Activated T-cell treated with anti-CD3 and anti-CD28 coated beads, Interleukin-2, amount 50 U/mL, for 4 hours (primary cell): ENCODE data around the gene SETMAR. TPM values are rescaled to one million over a fixed set of nuclear protein-coding genes. Genes with fewer than 3 reads are reported as not detected.
"Not testable (repeated sequence)": the region's sequence is repeated elsewhere in the genome, so short reads cannot be mapped to it uniquely, and the experiment has no call there.

Experiments used
- ATAC-seq, 2 donors: fragments of 200-7000 bp; cut with Tn5 transposase; one replicate each; pipeline ENCODE4 v1.10.0; 2021
- DNase-seq: peaks from one replicate; pipeline ENCODE4 v3.0.0-alpha.2; 2020
- H3K27me3 Mint-ChIP-seq: one replicate; pipeline ENCODE4 v1.8.0; 2021; ENCODE audit warnings: low read depth, mixed read lengths
- H3K36me3 Mint-ChIP-seq: one replicate; pipeline ENCODE4 v1.8.0; 2022; ENCODE audit warnings: mixed read lengths; ENCODE audit not compliant: insufficient read depth
- H3K4me1 Mint-ChIP-seq: one replicate; pipeline ENCODE4 v1.8.0; 2021; ENCODE audit warnings: low read depth, mixed read lengths
- H3K4me3 Mint-ChIP-seq: one replicate; pipeline ENCODE4 v1.8.0; 2021; ENCODE audit warnings: mild to moderate bottlenecking, moderate library complexity, mixed read lengths
- H3K9me3 Mint-ChIP-seq: one replicate; pipeline ENCODE4 v1.8.0; 2021; ENCODE audit warnings: mixed read lengths
- total RNA-seq, 3 donors: library from RNA; stranded (reverse); gene quantifications; one replicate each; pipeline ENCODE4 v1.2.1, GENCODE V29; 2021

Gene SETMAR
- total RNA-seq, 3 donors from 2014 or later: 19.0 to 21.3 (median 19.9) TPM

DNA sequence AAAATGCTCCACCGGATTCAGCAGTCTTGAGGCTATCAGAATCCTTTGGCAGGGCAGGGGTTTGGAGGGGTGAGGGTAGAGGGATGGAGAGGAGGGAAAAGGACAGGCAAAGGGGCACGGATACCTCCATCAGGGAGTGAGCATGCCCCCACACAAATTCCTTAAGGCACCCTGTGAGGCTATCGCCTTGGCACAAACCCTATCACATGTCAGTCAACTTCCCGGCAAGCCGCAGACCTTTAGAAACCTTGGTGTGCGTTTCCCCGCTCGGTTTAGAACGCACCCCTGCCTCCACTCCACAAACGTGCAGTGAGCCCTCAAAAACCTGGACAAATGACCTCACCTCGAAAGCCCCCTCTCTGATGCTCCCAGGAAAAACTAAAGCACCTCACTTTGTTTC, 422 bp upstream of the SETMAR start:
- no peaks in the 10 kb centered on the region for H3K27me3 Mint-ChIP-seq
- H3K4me3 Mint-ChIP-seq: peak overlapping the region; percentile 92
- H3K36me3 Mint-ChIP-seq: peaks cover 6% of the 10 kb centered on the region
- DNase-seq: no peak
- no peak for ATAC-seq
- H3K9me3 Mint-ChIP-seq: no peaks in the 10 kb centered on the region
- peaks cover 18% of the 10 kb centered on the region for H3K4me1 Mint-ChIP-seq

DNA sequence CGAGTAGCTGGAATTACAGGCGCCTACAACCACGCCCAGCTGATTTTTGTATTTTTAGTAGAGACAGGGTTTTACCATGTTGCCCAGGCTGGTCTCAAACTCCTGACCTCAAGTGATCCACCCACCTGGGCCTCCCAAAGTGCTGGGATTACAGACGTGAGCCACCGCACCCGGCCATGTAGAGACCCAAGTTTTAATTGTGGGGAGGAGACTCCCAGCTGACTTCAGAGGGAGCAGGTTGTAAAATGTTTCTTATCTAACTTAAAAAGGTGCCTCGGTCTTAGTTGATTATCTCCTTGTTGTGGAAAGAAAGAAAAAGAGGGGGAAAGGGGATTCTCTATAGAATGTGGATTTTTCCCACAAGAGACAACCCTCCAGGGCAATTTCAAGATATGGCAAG, 2.0 kb downstream of the SETMAR start:
- not testable (repeated sequence) for H3K27me3 Mint-ChIP-seq, ATAC-seq, H3K36me3 Mint-ChIP-seq, H3K9me3 Mint-ChIP-seq, DNase-seq
- peaks cover 18% of the 10 kb centered on the region for H3K4me1 Mint-ChIP-seq
- peak overlapping the region; percentile 17 for H3K4me3 Mint-ChIP-seq

DNA sequence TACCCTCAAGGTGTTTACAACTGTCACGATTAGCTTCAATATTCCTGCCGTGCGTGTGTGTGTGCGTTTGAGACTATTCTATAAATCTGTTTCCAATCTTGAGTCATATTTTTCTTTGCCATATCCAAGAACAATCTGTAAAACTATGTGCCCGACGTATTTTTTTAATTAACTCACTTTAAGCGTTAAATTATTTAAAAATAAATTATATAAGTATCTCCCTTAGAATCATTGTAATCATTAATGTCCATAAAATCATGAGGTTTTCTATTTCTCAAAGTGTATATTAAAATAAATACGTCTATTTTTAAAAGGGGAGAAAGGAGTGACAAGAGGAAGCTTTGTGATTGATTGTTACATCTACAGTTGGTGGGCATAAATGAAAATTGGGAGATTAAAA, 2.9 kb downstream of the SETMAR start:
- H3K9me3 Mint-ChIP-seq: no peaks in the 10 kb centered on the region
- ATAC-seq (no peak), DNase-seq (no peak)
- H3K36me3 Mint-ChIP-seq: peaks cover 13% of the 10 kb centered on the region
- no peaks in the 10 kb centered on the region for H3K27me3 Mint-ChIP-seq
- H3K4me3 Mint-ChIP-seq: no peak overlapping the region
- H3K4me1 Mint-ChIP-seq: peaks cover 20% of the 10 kb centered on the region

DNA sequence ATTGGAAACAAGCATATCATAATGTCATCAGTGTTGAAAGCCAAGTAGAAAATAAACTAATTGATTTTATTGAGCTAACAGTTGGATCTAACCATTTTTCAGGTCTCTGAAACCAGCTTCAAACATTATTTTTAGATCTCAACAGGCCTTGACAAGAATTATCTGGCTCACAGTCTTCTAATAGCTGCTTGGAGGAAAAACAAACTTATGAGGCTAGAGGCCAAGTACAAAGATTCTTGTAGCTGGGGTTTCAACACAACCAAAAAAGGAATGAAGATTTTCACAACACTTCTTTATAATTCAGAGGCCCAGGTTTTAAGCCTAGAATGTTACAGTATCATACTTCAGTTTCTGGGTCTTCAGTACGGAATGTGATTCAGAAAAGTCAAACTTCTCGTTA, 3.7 kb downstream of the SETMAR start:
- Mint-ChIP-seq H3K4me3 (no peak overlapping the region), H3K4me1 (peaks cover 23% of the 10 kb centered on the region), H3K36me3 (peaks cover 17% of the 10 kb centered on the region), H3K9me3 (no peaks in the 10 kb centered on the region), H3K27me3 (no peaks in the 10 kb centered on the region)
- DNase-seq: no peak
- ATAC-seq: no peak

DNA sequence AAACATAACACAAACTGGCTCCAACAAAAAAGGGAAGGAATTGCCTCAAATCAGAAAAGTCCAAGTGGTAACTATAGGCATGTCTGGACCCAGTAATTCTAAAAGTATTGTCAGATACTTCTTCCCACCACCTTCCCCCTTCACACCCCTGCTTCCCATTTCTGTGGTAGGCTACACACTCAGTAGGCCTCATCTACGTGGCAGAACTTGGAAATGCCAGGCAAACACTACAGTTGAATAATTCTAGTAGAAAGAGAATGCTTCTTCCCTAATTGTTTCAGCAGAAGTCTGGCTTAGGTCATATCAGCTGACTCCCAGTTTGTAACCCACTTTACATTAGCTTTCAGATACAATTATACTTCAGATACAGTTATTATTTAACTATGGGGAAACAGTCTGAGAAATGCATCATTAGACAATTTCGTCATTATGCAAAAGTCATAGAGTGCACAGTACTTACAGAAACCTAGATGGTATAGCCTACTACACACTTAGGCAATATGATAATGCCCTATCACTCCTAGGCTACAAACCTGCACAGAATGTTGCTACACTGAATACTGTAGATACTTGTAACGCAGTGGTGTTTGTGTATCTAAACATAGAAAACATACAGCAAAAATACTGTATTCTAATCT, 6.4 kb downstream of the SETMAR start:
- H3K9me3 Mint-ChIP-seq: no peaks in the 10 kb centered on the region
- H3K4me1 Mint-ChIP-seq: peaks cover 14% of the 10 kb centered on the region
- peaks cover 30% of the 10 kb centered on the region for H3K36me3 Mint-ChIP-seq
- no peak for DNase-seq
- no peak overlapping the region for H3K4me3 Mint-ChIP-seq
- ATAC-seq: no peak
- no peaks in the 10 kb centered on the region for H3K27me3 Mint-ChIP-seq

DNA sequence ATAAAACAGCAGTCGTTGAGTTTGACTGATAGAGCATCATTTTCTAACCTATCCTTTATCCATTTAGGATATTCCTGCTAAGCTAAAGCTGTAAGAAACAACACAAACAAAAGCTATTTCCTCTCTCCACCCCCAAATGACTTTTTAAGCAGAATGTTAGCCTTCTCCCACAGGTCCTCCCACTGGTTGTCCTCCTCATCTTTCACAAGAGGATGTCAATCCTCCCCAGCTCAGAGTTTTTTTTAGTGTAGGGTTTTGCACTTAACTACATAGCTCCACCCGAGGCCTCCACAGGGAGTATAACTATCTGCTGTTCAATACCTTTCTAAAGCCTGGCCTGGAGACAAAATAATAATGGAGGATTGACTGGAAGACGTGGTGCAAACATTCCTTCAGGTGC, 7.8 kb downstream of the SETMAR start:
- no peaks in the 10 kb centered on the region for H3K27me3 Mint-ChIP-seq
- H3K36me3 Mint-ChIP-seq: peaks cover 34% of the 10 kb centered on the region

DNA sequence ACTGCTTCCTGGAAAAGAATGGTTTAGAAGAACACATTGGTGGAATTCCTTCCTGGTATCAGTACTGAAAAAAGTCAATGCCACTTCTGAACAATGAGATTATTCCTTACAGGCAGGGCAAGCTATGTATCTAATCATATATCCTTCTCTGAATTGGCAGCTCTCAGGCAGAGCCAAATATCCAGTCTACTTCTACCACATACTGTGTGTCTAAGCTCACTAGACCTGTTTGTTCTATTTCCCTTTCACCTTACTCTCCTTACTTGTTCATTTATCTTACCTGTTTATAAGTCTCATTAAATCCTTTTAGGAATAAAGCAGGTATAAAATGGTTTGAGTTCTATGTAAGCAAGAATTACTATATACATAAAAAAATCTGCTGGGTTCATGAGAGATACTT, 8.3 kb downstream of the SETMAR start:
- Mint-ChIP-seq H3K36me3 (peaks cover 39% of the 10 kb centered on the region), H3K4me3 (no peak overlapping the region), H3K9me3 (no peaks in the 10 kb centered on the region), H3K27me3 (no peaks in the 10 kb centered on the region), H3K4me1 (peaks cover 6% of the 10 kb centered on the region)
- no peak for ATAC-seq
- DNase-seq: no peak

More for the DNA sequence above, 7.8 kb downstream of the SETMAR start:
- H3K9me3 Mint-ChIP-seq: no peaks in the 10 kb centered on the region
- H3K4me1 Mint-ChIP-seq: peaks cover 6% of the 10 kb centered on the region
- H3K4me3 Mint-ChIP-seq: no peak overlapping the region
- no peak for DNase-seq
- ATAC-seq: no peak

DNA sequence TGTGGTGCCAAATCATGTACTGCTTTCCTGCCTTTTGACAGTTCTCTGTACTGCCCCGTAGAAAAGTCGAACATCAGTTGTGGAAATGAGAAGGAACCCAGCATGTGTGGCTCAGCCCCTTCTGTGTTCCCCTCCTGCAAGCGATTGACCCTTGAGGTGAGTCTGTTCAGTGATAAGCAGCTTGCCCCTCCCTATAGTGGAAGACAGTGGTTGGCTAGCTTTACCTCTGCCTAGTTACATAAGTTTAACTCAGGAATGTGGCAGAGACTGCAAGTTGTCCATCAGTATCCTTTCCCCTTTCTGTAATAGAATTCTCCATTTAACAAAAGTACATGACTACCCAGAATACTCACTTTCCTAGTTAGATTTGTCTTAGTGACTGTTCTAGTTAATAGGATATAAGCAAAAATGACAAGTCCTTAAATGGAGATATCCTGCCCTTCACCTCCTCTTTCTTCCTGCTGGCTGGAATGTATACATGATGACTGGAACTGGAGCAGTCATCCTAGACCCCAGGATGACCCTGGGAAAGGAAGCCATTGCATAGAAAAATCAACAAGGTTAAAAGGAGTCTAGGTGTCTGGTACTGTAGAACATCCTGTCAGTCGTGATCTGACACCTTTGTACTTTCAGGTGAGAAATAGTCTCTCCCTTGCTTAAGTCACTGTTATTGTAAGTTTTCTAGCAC, 10.6 kb downstream of the SETMAR start:
- peaks cover 39% of the 10 kb centered on the region for H3K36me3 Mint-ChIP-seq
- ATAC-seq (no peak), DNase-seq (no peak)
- H3K4me3 Mint-ChIP-seq: no peak overlapping the region
- H3K27me3 Mint-ChIP-seq: no peaks in the 10 kb centered on the region
- no peaks in the 10 kb centered on the region for H3K9me3 Mint-ChIP-seq
- H3K4me1 Mint-ChIP-seq: peaks cover 6% of the 10 kb centered on the region

DNA sequence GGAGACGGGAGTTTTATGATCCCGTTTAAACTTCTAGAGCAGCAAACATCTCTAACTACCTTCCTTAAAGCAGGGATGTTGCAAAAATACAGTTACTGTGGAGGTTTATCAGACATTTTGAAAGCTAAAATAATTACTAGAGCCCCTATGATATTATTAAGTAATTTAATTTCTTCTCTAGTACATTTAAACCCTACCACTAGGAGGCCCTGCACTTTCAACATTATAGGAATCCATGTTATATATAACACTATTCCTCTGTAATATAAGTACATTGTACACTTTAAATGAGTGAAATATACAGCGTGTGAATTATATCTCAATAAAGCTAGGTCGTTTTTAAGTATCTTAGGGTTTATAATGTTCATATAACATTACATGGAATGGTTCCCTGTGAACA, 11.5 kb downstream of the SETMAR start:
- H3K36me3 Mint-ChIP-seq: peaks cover 39% of the 10 kb centered on the region
- DNase-seq (no peak), ATAC-seq (no peak)
- H3K4me1 Mint-ChIP-seq: peaks cover 6% of the 10 kb centered on the region
- no peaks in the 10 kb centered on the region for H3K27me3 Mint-ChIP-seq
- H3K9me3 Mint-ChIP-seq: no peaks in the 10 kb centered on the region
- H3K4me3 Mint-ChIP-seq: no peak overlapping the region

DNA sequence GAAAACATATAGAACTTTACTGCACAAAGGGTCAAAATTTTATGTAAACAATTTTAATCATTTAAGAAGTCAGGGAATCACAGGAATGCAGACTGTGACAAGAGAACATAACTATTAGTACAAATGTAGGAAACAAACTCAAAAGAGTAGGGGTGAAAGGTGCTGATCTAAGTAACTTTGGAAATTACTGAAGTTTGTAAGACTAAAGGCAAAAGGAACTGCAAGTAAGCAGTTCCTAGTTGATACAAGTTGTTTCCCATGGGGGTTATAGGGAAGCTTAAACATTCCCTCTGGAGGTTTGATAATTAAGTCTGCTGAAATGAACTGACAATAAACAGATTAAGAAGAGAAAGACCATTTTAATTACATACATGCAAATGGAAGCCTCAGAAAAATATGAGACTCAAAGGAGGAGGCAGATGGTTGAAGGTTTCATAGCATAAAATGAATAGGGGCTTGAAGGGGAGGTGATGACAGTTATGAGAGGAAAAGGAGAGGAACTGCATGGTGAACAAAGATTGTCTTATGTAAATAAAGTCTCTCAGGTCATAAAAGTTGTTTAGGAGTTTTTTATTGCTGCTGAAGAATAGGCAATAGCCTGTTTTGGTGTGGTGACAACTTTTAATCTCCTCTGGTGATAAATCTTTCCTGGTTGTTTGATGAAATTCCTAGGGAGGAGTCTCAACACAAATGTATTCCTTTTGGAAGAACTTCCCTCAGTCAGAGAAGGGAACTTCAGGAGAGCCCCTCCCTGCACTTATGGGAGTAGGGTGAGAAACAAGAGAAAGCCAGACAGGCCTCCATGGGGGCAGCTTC, 17.1 kb downstream of the SETMAR start:
- ATAC-seq (no peak), DNase-seq (no peak)
- no peaks in the 10 kb centered on the region for H3K9me3 Mint-ChIP-seq
- H3K27me3 Mint-ChIP-seq: no peaks in the 10 kb centered on the region
- no peaks in the 10 kb centered on the region for H3K4me1 Mint-ChIP-seq
- no peak overlapping the region for H3K4me3 Mint-ChIP-seq
- H3K36me3 Mint-ChIP-seq: peaks cover 14% of the 10 kb centered on the region

DNA sequence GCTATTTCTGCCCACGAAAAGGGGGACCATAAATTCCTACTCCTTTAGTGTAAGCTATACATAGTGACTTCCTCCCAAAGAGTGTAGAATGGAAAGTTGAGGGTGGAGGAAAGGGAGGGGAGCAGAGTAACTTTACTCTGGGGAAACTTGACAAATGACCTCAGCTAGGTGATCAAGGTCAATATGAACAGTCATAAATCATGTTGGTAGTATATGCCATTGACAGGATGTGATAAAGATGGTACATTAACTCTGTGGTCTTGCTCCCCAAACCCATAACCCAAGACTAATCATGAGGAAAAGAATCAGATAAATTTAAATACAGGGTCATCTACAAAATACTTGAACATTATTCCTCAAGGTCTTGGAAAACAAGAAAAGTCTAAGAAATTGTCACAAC, 18.6 kb downstream of the SETMAR start:
- no peaks in the 10 kb centered on the region for H3K4me1 Mint-ChIP-seq
- no peaks in the 10 kb centered on the region for H3K27me3 Mint-ChIP-seq
- ATAC-seq (no peak), DNase-seq (no peak)
- H3K9me3 Mint-ChIP-seq: no peaks in the 10 kb centered on the region
- no peak overlapping the region for H3K4me3 Mint-ChIP-seq
- H3K36me3 Mint-ChIP-seq: peaks cover 6% of the 10 kb centered on the region

DNA sequence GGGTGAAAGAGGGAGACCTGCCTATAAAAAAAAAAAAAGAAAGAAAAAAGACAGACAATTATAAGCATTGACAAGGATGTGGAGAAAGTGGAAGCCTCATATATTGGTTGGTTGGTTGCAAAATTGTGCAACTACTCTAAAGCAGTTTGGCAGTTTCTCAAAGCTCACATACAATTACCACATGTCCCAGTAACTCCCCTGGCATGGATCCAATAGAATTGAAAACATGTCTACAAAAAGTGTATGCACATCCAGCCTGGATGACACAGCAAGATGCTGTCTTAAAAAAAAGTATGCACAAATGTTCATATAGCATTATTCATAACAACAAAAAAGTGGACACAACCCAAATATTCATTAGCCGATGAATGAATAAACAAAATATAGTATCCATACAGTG, 19.5 kb downstream of the SETMAR start:
- no peaks in the 10 kb centered on the region for H3K27me3 Mint-ChIP-seq
- H3K4me3 Mint-ChIP-seq: no peak overlapping the region
- no peak for DNase-seq
- H3K4me1 Mint-ChIP-seq: no peaks in the 10 kb centered on the region
- peaks cover 3% of the 10 kb centered on the region for H3K36me3 Mint-ChIP-seq
- no peak for ATAC-seq
- H3K9me3 Mint-ChIP-seq: peaks cover 4% of the 10 kb centered on the region

DNA sequence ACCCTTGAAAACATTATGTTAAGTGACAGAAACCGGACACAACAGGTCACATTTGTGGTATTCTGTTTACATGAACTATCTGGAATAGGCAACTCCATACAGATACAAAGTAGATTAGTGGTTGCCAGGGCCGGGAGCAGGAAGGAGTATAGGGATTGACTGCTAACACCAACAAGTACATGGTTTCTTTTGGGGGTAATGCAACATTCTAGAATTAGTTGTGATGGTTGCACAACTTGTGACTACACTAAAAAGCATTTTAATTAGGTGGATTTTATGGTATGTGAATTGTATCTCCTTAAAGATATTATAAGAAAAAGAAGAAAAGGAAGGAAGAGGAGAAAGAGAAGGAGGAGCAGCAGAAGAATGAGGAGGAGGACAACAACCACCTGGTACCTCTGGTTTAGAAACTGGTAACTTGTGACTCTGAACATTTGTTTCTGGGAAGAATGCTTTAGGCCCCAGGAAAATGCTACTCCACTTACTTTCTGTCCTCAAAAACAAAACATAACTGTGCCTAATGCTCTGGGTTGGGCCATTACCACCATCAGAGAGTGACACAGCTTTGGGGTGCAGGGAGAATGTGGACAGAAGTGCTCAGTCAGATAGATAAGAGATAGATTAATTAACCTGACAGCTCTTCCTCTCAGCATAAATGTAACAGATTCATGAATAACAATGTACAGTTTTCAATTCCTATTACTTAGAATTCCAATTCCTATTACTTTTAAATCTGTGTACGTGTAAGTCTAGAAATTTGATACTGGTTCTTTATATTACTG, 20.3 kb downstream of the SETMAR start:
- Mint-ChIP-seq H3K36me3 (peaks cover under 1% of the 10 kb centered on the region), H3K9me3 (peaks cover 5% of the 10 kb centered on the region), H3K4me3 (no peak overlapping the region), H3K4me1 (no peaks in the 10 kb centered on the region), H3K27me3 (no peaks in the 10 kb centered on the region)
- DNase-seq (no peak), ATAC-seq (no peak)

DNA sequence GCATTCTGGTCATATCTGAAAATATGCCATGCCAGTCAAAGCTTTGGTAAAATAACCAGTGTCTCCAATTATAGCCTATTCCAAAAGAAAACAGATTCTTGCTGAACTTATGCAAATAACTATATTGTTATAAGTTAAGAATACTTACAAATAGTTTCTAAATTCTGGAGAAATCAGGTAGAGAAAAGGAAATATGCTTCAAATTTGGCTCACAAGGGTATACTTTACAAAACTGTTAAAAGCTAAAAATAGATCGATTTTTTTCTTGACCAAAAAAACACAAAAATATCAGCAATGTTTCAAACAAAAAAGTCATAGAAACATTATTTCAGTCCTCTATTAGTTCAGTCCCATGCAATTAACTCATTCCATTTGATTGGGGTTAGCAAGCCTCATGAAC, 23.7 kb downstream of the SETMAR start:
- no peak for ATAC-seq
- H3K27me3 Mint-ChIP-seq: no peaks in the 10 kb centered on the region
- peaks cover 11% of the 10 kb centered on the region for H3K36me3 Mint-ChIP-seq
- no peak overlapping the region for H3K4me3 Mint-ChIP-seq
- H3K4me1 Mint-ChIP-seq: no peaks in the 10 kb centered on the region
- H3K9me3 Mint-ChIP-seq: peaks cover 18% of the 10 kb centered on the region
- no peak for DNase-seq
